ENCODE results near the gene MAP2K5.

Gene MAP2K5

GRCh38 chr15:67801926-67802914, 259.7 kb downstream of the MAP2K5 start:
- no peak overlapping the region for H3K27ac ChIP-seq
- no peak for DNase-seq
- no peak overlapping the region for H3K4me3 ChIP-seq (ENCODE audit: low read depth, low read length)
- H3K27me3 ChIP-seq (ENCODE audit: insufficient read depth, low read depth, severe bottlenecking), result no peaks in the 10 kb centered on the region
- H3K9me3 ChIP-seq (ENCODE audit: severe bottlenecking), result no peaks in the 10 kb centered on the region
- TF ChIP-seq CTCF (IDR thresholded peaks at IDR 0.05; ENCODE audit: low read depth, low read length), result no peak
- no peaks in the 10 kb centered on the region for H3K36me3 ChIP-seq

- DNase-seq, result no peak
- no peaks in the 10 kb centered on the region for H3K27me3 ChIP-seq (ENCODE audit: insufficient read depth, low read depth, severe bottlenecking)
- H3K27ac ChIP-seq, result no peak overlapping the region
- no peaks in the 10 kb centered on the region for H3K36me3 ChIP-seq
- H3K9me3 ChIP-seq (ENCODE audit: severe bottlenecking), result no peaks in the 10 kb centered on the region
- H3K4me3 ChIP-seq (ENCODE audit: low read depth, low read length), result no peak overlapping the region
- no peak for TF ChIP-seq CTCF (IDR thresholded peaks at IDR 0.05; ENCODE audit: low read depth, low read length)
These were observed 260.8 kb downstream of the MAP2K5 start for GRCh38 chr15:67803299-67803698.

GRCh38 chr15:67803996-67804843, 261.7 kb downstream of the MAP2K5 start:
- Histone ChIP-seq H3K36me3 (no peaks in the 10 kb centered on the region), H3K27ac (no peak overlapping the region), H3K9me3 (ENCODE audit: severe bottlenecking) (no peaks in the 10 kb centered on the region), H3K27me3 (ENCODE audit: insufficient read depth, low read depth, severe bottlenecking) (no peaks in the 10 kb centered on the region), H3K4me3 (ENCODE audit: low read depth, low read length) (no peak overlapping the region)
- no peak for DNase-seq
- no peak for TF ChIP-seq CTCF (IDR thresholded peaks at IDR 0.05; ENCODE audit: low read depth, low read length)

GRCh38 chr15:67805008-67805665, 262.6 kb downstream of the MAP2K5 start:
- Histone ChIP-seq H3K27ac (no peak overlapping the region), H3K36me3 (no peaks in the 10 kb centered on the region), H3K27me3 (ENCODE audit: insufficient read depth, low read depth, severe bottlenecking) (no peaks in the 10 kb centered on the region), H3K9me3 (ENCODE audit: severe bottlenecking) (no peaks in the 10 kb centered on the region), H3K4me3 (ENCODE audit: low read depth, low read length) (no peak overlapping the region)
- TF ChIP-seq CTCF (IDR thresholded peaks at IDR 0.05; ENCODE audit: low read depth, low read length), result no peak
- no peak for DNase-seq

GRCh38 chr15:67805666-67806516, 263.4 kb downstream of the MAP2K5 start:
- DNase-seq, result no peak
- no peak overlapping the region for H3K27ac ChIP-seq
- TF ChIP-seq CTCF (IDR thresholded peaks at IDR 0.05; ENCODE audit: low read depth, low read length), result no peak

More at GRCh38 chr15:67805666-67806516, 263.4 kb downstream of the MAP2K5 start:
- no peaks in the 10 kb centered on the region for H3K9me3 ChIP-seq (ENCODE audit: severe bottlenecking)
- no peaks in the 10 kb centered on the region for H3K27me3 ChIP-seq (ENCODE audit: insufficient read depth, low read depth, severe bottlenecking)
- no peaks in the 10 kb centered on the region for H3K36me3 ChIP-seq
- no peak overlapping the region for H3K4me3 ChIP-seq (ENCODE audit: low read depth, low read length)
